Bronchial epithelial cell (primary cell): Measurements from ENCODE around the gene KRT4. TPM values are rescaled to one million over a fixed set of nuclear protein-coding genes. Genes with fewer than 3 reads are reported as not detected.

ENCODE experiments used
- DNase-seq: peaks from one replicate; pipeline ENCODE4 v3.0.0-alpha.2; 2010; ENCODE audit warnings: low read depth
- FAIRE-seq: peaks from 2 replicates; lab custom pipeline; 2011; peaks lifted over from hg19 to GRCh38; lab: Jason Lieb, UNC
- H3K27me3 ChIP-seq: 2 replicates; pipeline ENCODE4 v1.5.1; 2011; ENCODE audit warnings: low read length; ENCODE audit not compliant: control insufficient read depth, insufficient read depth
- H3K36me3 ChIP-seq: 2 replicates; pipeline ENCODE4 v1.5.1; 2011; ENCODE audit warnings: low read length; ENCODE audit not compliant: control insufficient read depth, insufficient read depth
- H3K4me3 ChIP-seq: 2 replicates; pipeline ENCODE4 v1.5.1; 2011; ENCODE audit warnings: mild to moderate bottlenecking, low read depth, low read length, control low read depth
- total RNA-seq: library from RNA; depleted of rRNA; stranded (reverse); fragments of >200 nt; gene quantifications from 2 replicates; pipeline ENCODE4 v1.2.1, GENCODE V29; 2014
- TF ChIP-seq, protein P1 (sequence below): IDR thresholded peaks from 2 replicates; pipeline ENCODE4 v1.5.1; 2011; ENCODE audit warnings: mild to moderate bottlenecking, moderate library complexity, low read length, control low read depth, inconsistent platforms; ENCODE audit not compliant: insufficient read depth, severe bottlenecking

The KRT4 gene
- total RNA-seq, 1 donor from 2014 or later, result 66.6 TPM

DNA sequence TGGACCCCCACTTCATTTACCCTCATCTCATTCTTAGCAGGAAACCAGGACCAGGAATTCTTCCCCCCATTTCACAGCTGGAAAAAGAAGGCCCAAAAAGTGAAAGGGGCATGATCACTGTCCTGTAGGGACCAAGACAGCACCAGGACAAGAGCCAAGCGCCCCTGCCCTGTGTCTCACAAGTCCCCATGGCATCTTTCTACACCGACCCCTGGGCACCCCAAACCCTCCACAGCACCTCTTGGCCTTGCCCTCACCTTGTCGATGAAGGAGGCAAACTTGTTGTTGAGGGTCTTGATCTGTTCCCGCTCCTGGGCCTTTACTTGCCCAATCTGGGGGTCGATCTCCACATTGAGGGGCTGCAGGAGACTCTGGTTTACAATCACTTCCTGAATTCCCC, 37.5 kb downstream of the KRT4 start:
- TF ChIP-seq, protein P1, sequence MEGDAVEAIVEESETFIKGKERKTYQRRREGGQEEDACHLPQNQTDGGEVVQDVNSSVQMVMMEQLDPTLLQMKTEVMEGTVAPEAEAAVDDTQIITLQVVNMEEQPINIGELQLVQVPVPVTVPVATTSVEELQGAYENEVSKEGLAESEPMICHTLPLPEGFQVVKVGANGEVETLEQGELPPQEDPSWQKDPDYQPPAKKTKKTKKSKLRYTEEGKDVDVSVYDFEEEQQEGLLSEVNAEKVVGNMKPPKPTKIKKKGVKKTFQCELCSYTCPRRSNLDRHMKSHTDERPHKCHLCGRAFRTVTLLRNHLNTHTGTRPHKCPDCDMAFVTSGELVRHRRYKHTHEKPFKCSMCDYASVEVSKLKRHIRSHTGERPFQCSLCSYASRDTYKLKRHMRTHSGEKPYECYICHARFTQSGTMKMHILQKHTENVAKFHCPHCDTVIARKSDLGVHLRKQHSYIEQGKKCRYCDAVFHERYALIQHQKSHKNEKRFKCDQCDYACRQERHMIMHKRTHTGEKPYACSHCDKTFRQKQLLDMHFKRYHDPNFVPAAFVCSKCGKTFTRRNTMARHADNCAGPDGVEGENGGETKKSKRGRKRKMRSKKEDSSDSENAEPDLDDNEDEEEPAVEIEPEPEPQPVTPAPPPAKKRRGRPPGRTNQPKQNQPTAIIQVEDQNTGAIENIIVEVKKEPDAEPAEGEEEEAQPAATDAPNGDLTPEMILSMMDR, result no peak
- peaks cover 13% of the 10 kb centered on the region for H3K27me3 ChIP-seq
- FAIRE-seq (no peak), DNase-seq (no peak)
- H3K36me3 ChIP-seq, result no peaks in the 10 kb centered on the region
- H3K4me3 ChIP-seq, result no peak overlapping the region

DNA sequence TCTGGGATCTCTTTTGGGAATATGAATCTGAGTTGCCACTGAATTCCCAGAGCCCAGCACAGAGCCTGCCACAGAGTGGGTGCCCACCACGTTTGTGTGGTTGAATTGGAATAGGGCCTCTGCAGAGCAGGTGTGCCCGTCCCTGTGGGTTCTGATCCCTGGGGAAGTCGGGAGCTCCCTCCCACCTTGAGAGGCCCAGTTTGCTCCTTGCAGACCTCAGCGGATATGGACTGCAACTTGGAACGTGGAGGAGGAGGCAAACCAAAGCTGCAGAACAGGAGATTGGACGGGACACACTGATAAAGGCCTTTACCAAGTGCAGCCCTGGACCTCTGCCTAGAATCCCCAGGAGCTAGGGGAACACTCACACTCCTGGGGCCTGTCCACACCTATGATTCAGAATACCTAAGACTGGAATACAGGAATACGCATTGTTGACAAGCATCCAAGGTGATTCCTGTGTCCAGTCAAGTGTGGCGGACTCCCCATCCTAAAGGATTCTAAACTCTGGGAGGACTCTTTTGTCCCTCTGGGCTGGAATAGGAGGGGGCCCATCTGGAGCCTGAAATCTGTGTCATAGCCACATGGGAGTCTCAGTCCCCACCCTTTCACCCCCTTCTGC, 39.2 kb downstream of the KRT4 start:
- Histone ChIP-seq H3K4me3 (no peak overlapping the region), H3K36me3 (no peaks in the 10 kb centered on the region), H3K27me3 (peaks cover 11% of the 10 kb centered on the region)
- FAIRE-seq (peak; percentile 32), DNase-seq (no peak)
- TF ChIP-seq, protein P1, result no peak

DNA sequence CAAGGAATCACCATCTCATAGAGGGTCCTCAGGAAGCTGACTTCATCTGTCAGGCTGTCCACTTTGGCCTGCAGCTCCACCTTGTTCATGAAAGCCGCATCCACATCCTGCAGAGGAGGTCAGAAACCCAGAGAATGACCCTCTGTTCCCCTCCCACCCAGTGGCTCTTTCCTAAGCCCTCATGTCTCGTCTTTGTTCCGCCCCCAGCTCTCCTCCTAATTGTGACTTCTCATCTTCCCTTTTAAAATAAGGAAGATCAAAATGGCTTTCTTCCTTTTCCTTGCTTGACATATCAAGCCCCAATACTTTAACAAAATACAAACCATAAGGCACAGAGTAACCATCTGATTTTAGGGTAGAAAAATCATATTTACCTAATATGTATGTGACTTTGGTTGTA, 41.1 kb downstream of the KRT4 start:
- Histone ChIP-seq H3K36me3 (no peaks in the 10 kb centered on the region), H3K4me3 (no peak overlapping the region), H3K27me3 (peaks cover 11% of the 10 kb centered on the region)
- no peak for FAIRE-seq
- no peak for DNase-seq
- TF ChIP-seq, protein P1, result no peak

DNA sequence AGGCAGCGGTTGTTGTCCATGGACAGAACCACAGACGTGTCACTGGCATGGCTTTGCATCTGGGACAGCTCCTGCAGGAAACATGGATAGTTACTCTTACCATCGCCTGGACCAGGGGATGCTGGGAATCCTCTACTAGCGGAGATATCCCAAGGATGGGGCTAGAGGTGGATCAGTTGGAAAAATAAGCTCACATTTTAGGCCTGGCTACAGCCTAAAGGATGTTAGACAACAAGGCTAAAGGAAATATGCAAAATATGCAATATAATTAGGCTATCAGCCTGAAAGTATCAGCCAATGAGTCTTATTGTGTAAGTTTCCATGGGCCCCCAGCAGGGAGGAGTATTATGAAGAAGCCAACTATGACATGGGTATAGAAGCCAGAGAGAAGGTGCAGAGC, 41.7 kb downstream of the KRT4 start:
- Histone ChIP-seq H3K27me3 (peaks cover 11% of the 10 kb centered on the region), H3K4me3 (no peak overlapping the region), H3K36me3 (no peaks in the 10 kb centered on the region)
- DNase-seq (no peak), FAIRE-seq (no peak)
- TF ChIP-seq, protein P1, result no peak

DNA sequence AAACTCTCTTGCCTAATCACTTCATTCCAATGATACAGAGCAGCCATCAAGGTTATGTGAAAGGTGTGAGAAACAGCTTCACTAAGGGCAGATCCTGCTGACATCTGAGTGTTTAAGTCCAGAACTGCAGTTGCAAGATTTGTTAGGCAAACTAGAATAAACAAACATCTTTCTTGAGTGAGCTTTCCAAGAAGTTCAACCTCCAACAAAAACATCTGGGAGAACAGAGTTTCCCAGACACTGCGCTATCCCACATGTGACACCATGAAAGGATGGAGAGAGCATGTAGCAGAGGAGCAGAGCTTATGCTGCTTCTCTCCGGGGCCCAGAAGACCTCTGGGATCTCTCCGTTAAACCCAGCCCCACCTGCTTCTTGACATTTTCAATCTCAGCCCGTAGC, 42.4 kb downstream of the KRT4 start:
- Histone ChIP-seq H3K36me3 (no peaks in the 10 kb centered on the region), H3K4me3 (no peak overlapping the region), H3K27me3 (peaks cover 11% of the 10 kb centered on the region)
- DNase-seq (no peak), FAIRE-seq (peak; percentile 18)
- TF ChIP-seq, protein P1, result no peak

DNA sequence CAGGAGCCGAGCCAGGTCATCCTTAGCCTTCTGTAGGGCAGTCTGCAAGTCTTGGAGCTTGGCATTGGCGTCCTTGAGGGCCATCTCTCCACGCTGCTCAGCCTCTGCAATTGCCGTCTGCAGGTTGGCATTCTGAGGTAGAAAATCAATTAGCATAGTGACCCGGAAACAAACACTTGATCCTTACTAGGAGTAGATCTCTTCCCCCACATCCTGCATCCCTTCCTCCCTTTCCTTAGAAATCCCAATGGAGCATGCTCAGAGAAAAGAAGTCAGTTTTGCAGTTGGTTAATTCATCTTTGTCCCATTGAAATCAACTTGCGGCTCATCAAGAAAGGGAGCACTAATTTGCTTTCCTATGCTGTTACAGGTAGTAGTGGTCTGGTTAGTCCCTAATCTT, 42.8 kb downstream of the KRT4 start:
- no peak for DNase-seq

More for the DNA sequence above, 42.8 kb downstream of the KRT4 start:
- TF ChIP-seq, protein P1, result no peak
- Histone ChIP-seq H3K4me3 (no peak overlapping the region), H3K27me3 (peaks cover 11% of the 10 kb centered on the region), H3K36me3 (no peaks in the 10 kb centered on the region)
- no peak for FAIRE-seq
